Neural cell (in vitro differentiated cells): ENCODE measurements around the gene ZNF200. TPM values are rescaled to one million over a fixed set of nuclear protein-coding genes. Genes with fewer than 3 reads are reported as not detected.

Experiments
- H2AFZ ChIP-seq: fragments of 200-600, 300-800 bp; sonication (generic), shearing (Covaris generic); 2 replicates; pipeline ENCODE4 v1.6.0; 2014; ENCODE audit warnings: low read depth, mild to moderate bottlenecking, antibody characterized with exemption, low read length, moderate library complexity
- H3F3A ChIP-seq: fragments of 200-600 bp; shearing (Covaris generic); 2 replicates; pipeline ENCODE4 v1.6.1; 2016; ENCODE audit warnings: mild to moderate bottlenecking, moderate library complexity, mixed read lengths, antibody characterized with exemption, low read length; ENCODE audit not compliant: insufficient read depth, poor library complexity, severe bottlenecking
- H3K27ac ChIP-seq: fragments of 200-600, 300-800 bp; sonication (generic), shearing (Covaris generic); 2 replicates; pipeline ENCODE4 v1.5.1; 2014; ENCODE audit warnings: mild to moderate bottlenecking, low read length, moderate library complexity
- H3K27me3 ChIP-seq: fragments of 300-800, 200-600 bp; sonication (generic), shearing (Covaris generic); 2 replicates; pipeline ENCODE4 v1.6.0; 2014; ENCODE audit warnings: mild to moderate bottlenecking, low read depth, low read length, moderate library complexity; ENCODE audit not compliant: insufficient read depth
- H3K36me3 ChIP-seq: fragments of 300-800, 200-600 bp; sonication (generic), shearing (Covaris generic); 2 replicates; pipeline ENCODE4 v1.5.1; 2014; ENCODE audit warnings: mild to moderate bottlenecking, antibody characterized with exemption, low read length, moderate library complexity; ENCODE audit not compliant: insufficient read depth
- H3K4me2 ChIP-seq: fragments of 300-800, 200-600 bp; sonication (generic), shearing (Covaris generic); 2 replicates; pipeline ENCODE4 v1.6.0; 2014; ENCODE audit warnings: mild to moderate bottlenecking, low read length
- H3K4me3 ChIP-seq: fragments of 300-800, 200-600 bp; sonication (generic), shearing (Covaris generic); 2 replicates; pipeline ENCODE4 v1.5.1; 2014; ENCODE audit warnings: mild to moderate bottlenecking, low read length, moderate library complexity
- H3K79me2 ChIP-seq: fragments of 200-600 bp; shearing (Covaris generic); replicated peaks from 2 replicates; pipeline ENCODE4 v1.6.0; 2014; ENCODE audit warnings: mild to moderate bottlenecking, low read length, moderate library complexity; ENCODE audit not compliant: insufficient read depth
- H3K9ac ChIP-seq: fragments of 300-800, 200-600 bp; sonication (generic), shearing (Covaris generic); 2 replicates; pipeline ENCODE4 v1.6.1; 2016; ENCODE audit warnings: mild to moderate bottlenecking, low read length, mixed read lengths
- H3K9me2 ChIP-seq: fragments of 200-600 bp; shearing (Covaris generic); 2 replicates; pipeline ENCODE4 v1.6.1; 2016; ENCODE audit warnings: mild to moderate bottlenecking, low read length, mixed read lengths; ENCODE audit not compliant: insufficient read depth
- H3K9me3 ChIP-seq: fragments of 200-600, 300-800 bp; sonication (generic), shearing (Covaris generic); 2 replicates; pipeline ENCODE4 v1.6.1; 2016; ENCODE audit warnings: mild to moderate bottlenecking, mixed run types, low read length, moderate library complexity, mixed read lengths
- H4K20me1 ChIP-seq: fragments of 200-600 bp; shearing (Covaris generic); 2 replicates; pipeline ENCODE4 v1.6.1; 2016; ENCODE audit warnings: mild to moderate bottlenecking, mixed run types; ENCODE audit not compliant: insufficient read depth
- CTCF ChIP-seq: fragments of 450-650 bp; IDR thresholded peaks from 2 replicates; pipeline ENCODE4 v1.5.1; 2014; ENCODE audit warnings: antibody characterized with exemption, mild to moderate bottlenecking, moderate library complexity; ENCODE audit not compliant: poor library complexity, severe bottlenecking
- EP300 ChIP-seq: fragments of 450-650 bp; conservative IDR thresholded peaks from 2 replicates; pipeline ENCODE4 v1.6.1; 2014; ENCODE audit warnings: antibody characterized with exemption, mild to moderate bottlenecking, moderate library complexity; ENCODE audit not compliant: poor library complexity, severe bottlenecking
- EZH2 ChIP-seq: fragments of 200-600, 300-800 bp; shearing (Covaris generic), sonication (generic); IDR thresholded peaks from 2 replicates; pipeline ENCODE4 v1.6.1; 2014; ENCODE audit warnings: antibody characterized with exemption, low read length, borderline replicate concordance, mild to moderate bottlenecking; ENCODE audit not compliant: insufficient read depth, poor library complexity, severe bottlenecking
- MXI1 ChIP-seq: fragments of 450-650 bp; conservative IDR thresholded peaks from 2 replicates; pipeline ENCODE4 v1.6.1; 2014; ENCODE audit warnings: antibody characterized with exemption, mild to moderate bottlenecking; ENCODE audit not compliant: poor library complexity, severe bottlenecking
- POLR2AphosphoS5 ChIP-seq: IDR thresholded peaks from 2 replicates; pipeline ENCODE4 v1.6.1; 2012
- RAD21 ChIP-seq: fragments of 450-650 bp; conservative IDR thresholded peaks from 2 replicates; pipeline ENCODE4 v1.6.1; 2014; ENCODE audit warnings: antibody characterized with exemption, mild to moderate bottlenecking, moderate library complexity
- REST ChIP-seq: IDR thresholded peaks from 2 replicates; pipeline ENCODE4 v1.6.1; 2012; ENCODE audit warnings: borderline replicate concordance
- SMC3 ChIP-seq: fragments of 450-650 bp; conservative IDR thresholded peaks from 2 replicates; pipeline ENCODE4 v1.6.1; 2014; ENCODE audit warnings: antibody characterized with exemption, mild to moderate bottlenecking, moderate library complexity; ENCODE audit not compliant: poor library complexity
- polyA plus RNA-seq: library from polyadenylated mRNA; depleted of rRNA; stranded (reverse); fragments of >200 nt; gene quantifications from 2 replicates; pipeline ENCODE4 v1.2.3, GENCODE V29; 2014

The ZNF200 gene
- polyA plus RNA-seq, 1 donor from 2014 or later, result 20.8 TPM

GRCh38 chr16:3195975-3196374, 39.0 kb downstream of the ZNF200 start:
- TF ChIP-seq CTCF, result no peak
- TF ChIP-seq RAD21, result no peak
- no peak for TF ChIP-seq EZH2
- Histone ChIP-seq H4K20me1 (no peaks in the 10 kb centered on the region), H3K27me3 (peaks cover 45% of the 10 kb centered on the region), H3K9ac (no peak overlapping the region), H3K36me3 (no peaks in the 10 kb centered on the region), H3K9me2 (no peaks in the 10 kb centered on the region), H3K4me3 (no peak overlapping the region), H3K79me2 (no peaks in the 10 kb centered on the region), H3K9me3 (no peaks in the 10 kb centered on the region), H3F3A (no peaks in the 10 kb centered on the region), H2AFZ (no peak overlapping the region), H3K4me2 (no peak overlapping the region), H3K27ac (no peak overlapping the region)

- Histone ChIP-seq H3K27ac (no peak overlapping the region), H3K4me3 (no peak overlapping the region), H3K9me3 (no peaks in the 10 kb centered on the region), H4K20me1 (no peaks in the 10 kb centered on the region), H3F3A (no peaks in the 10 kb centered on the region), H3K36me3 (no peaks in the 10 kb centered on the region), H3K4me2 (no peak overlapping the region), H3K9ac (no peak overlapping the region), H3K9me2 (no peaks in the 10 kb centered on the region), H3K27me3 (peaks cover 56% of the 10 kb centered on the region), H2AFZ (no peak overlapping the region), H3K79me2 (no peaks in the 10 kb centered on the region)
- TF ChIP-seq POLR2AphosphoS5, result no peak
- TF ChIP-seq SMC3, result no peak
- TF ChIP-seq EZH2, result no peak
- no peak for TF ChIP-seq CTCF
- no peak for TF ChIP-seq MXI1
- no peak for TF ChIP-seq EP300
- TF ChIP-seq REST, result no peak
Observed at GRCh38 chr16:3194792-3195191, 40.2 kb downstream of the ZNF200 start.
